ENCODE results near the gene FGF22. TPM values are rescaled to one million over a fixed set of nuclear protein-coding genes. Genes with fewer than 3 reads are reported as not detected.

Gene FGF22
- total and polyA plus RNA-seq, 2 of the 13 experiments (the other 11 are each of a cell fraction or from before 2014, with no cell fraction given) = 0.24 TPM; not detected in 1

- TF ChIP-seq ZSCAN12 (CRISPR knock-in tag; IDR thresholded peaks at IDR 0.05) (0 out of 2 replicates have a peak, but pooled peaks have one; percentile 33), ZNF703 (CRISPR knock-in tag; IDR thresholded peaks at IDR 0.05; ENCODE audit: borderline replicate concordance) (no peak), RARG (CRISPR knock-in tag; IDR thresholded peaks at IDR 0.05; ENCODE audit: low read depth) (no peak), HNF1B (CRISPR knock-in tag; IDR thresholded peaks at IDR 0.05) (peak; percentile 93), PREB (CRISPR knock-in tag; IDR thresholded peaks at IDR 0.05) (no peak), NFYC (CRISPR knock-in tag; IDR thresholded peaks at IDR 0.05) (no peak), ZNF549 (CRISPR knock-in tag; IDR thresholded peaks at IDR 0.05) (no peak), ATF6 (CRISPR knock-in tag; conservative IDR thresholded peaks at IDR 0.05) (no peak), IKZF4 (CRISPR knock-in tag; IDR thresholded peaks at IDR 0.05; ENCODE audit: borderline replicate concordance, low read depth, not compliant biosample characterization) (no peak), ZNF557 (CRISPR knock-in tag; IDR thresholded peaks at IDR 0.05) (no peak; the same call in 1 of the 2 replicates), BRF2 (CRISPR knock-in tag; IDR thresholded peaks at IDR 0.05) (no peak), ZBTB38 (CRISPR knock-in tag; IDR thresholded peaks at IDR 0.05) (peak; percentile 69; the same call in 1 of the 2 replicates), RNF2 (conservative IDR thresholded peaks at IDR 0.05; ENCODE audit: low read depth) (peak; percentile 66; the same call in 1 of the 2 replicates), AHR (CRISPR knock-in tag; IDR thresholded peaks at IDR 0.05) (peak; percentile 49; the same call in 1 of the 2 replicates), KDM3A (CRISPR knock-in tag; IDR thresholded peaks at IDR 0.05; ENCODE audit: low read depth) (peak; percentile 93), SMARCC2 (IDR thresholded peaks at IDR 0.05) (no peak), DZIP1 (CRISPR knock-in tag; IDR thresholded peaks at IDR 0.05) (no peak), SNAPC5 (CRISPR knock-in tag; IDR thresholded peaks at IDR 0.05; ENCODE audit: borderline replicate concordance) (no peak), ATM (IDR thresholded peaks at IDR 0.05; ENCODE audit: borderline replicate concordance) (no peak), ZNF282 (IDR thresholded peaks at IDR 0.05; ENCODE audit: partially characterized antibody) (no peak), EHMT2 (IDR thresholded peaks at IDR 0.05; ENCODE audit: borderline replicate concordance, low read depth, low read length) (no peak), ZNF773 (CRISPR knock-in tag; IDR thresholded peaks at IDR 0.05; ENCODE audit: borderline replicate concordance) (no peak)
Measured at GRCh38 chr19:664913-665443, 25.3 kb downstream of the FGF22 start (continued).
